NCI-H1417 (cell line): ENCODE data around the gene BICDL1.

Experiments
- DNase-seq, 3 experiments: peaks; one replicate each; lab custom pipeline; 2025; lab: John Stamatoyannopoulos, UW

Gene BICDL1

DNA sequence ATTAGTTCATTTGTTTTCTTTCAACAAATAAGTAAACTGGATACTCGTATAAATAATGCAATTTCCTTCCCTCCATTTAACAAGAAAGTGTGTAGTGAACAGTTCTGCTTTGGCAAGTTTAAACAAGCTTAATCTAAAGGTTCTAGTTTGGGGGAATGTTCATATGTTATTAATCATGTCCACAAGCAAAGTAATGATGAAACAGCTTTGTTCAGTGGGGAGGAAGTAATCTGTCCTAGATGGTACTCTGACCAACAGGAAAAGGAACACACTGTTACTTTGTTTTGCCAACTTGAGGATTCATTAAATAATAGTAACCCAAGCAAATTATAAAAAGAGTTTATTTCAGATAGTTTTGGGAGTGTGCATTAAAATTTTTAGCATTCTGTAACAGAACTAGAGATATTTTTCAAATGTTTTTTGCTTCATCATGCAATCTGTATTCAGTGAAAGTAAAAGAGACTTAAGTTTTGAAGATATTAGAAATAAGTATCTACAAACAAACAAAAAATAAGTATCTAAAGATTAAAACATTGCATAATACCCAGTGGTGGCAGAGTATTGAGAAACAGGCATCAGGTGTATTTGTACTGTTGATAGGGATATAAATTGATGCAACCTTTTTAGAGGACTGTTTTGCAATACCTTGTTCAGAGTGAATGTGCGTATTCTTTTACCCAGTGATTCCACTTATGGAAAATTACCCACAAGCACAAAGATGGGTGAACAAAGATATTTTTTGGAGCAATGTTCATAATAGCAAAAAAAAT is 66.4 kb downstream of the BICDL1 start:
- DNase-seq = no peak

GRCh38 chr12:120056739-120057138 is 67.7 kb downstream of the BICDL1 start:
- no peak for DNase-seq

- DNase-seq = no peak
Observed at GRCh38 chr12:120060196-120060595, 71.2 kb downstream of the BICDL1 start.

DNA sequence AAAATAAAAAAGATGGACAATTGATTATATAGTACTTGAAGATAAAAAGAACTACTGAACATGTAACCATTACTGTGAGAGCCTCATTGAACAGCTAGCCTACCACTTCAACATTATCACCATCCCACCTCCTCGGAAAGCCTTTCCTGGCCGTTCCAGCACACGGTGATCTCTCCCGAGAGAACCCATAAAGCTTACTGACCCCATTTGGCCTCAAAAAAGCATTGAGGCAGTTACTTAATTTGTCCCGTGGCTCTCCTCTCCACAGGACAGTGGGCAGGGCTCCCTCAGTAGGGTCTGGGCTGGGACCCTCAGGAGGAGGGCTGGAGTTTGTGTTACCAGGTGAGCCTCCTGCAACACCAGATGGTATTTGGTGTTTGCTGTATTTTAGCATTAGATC is 71.7 kb downstream of the BICDL1 start:
- no peak for DNase-seq

GRCh38 chr12:120061575-120062214 is 72.7 kb downstream of the BICDL1 start:
- DNase-seq = no peak

DNA sequence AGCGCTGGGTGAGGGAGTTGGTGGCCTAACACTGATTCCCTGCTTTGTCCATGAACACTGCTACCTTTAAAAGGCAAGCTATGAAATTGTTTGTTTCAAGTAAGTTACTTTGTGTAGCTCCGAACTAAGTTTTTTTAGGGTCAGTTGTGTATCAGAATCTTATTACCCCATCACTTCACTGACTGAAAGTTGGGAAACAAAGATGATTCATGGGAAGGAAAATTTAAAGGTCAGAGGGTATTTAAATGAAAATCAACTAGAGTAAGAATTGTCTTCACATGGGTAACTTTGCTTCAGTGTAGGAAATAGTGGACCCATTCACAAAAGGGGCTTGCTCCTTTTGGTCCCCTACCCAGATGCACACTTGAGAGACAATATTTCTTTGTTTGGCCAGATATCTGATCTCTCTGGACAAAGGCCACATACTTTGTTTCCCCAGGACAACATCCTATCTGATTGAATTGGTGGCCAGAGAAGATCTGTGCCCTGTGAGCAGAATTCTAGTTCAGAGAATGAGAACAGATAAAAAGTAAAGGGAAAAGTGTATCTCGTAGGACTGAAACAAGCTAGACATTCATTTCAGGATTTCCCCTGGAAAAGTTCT is 74.0 kb downstream of the BICDL1 start:
- no peak for DNase-seq

- no peak for DNase-seq
Observed at GRCh38 chr12:120064054-120064940, 75.3 kb downstream of the BICDL1 start.

GRCh38 chr12:120065472-120065871 is 76.4 kb downstream of the BICDL1 start:
- DNase-seq = no peak

- no peak for DNase-seq
Observed at GRCh38 chr12:120066341-120066740, 77.3 kb downstream of the BICDL1 start.

GRCh38 chr12:120067084-120067869 is 78.2 kb downstream of the BICDL1 start:
- DNase-seq = peak; percentile 50 to 94 (median 88)

DNA sequence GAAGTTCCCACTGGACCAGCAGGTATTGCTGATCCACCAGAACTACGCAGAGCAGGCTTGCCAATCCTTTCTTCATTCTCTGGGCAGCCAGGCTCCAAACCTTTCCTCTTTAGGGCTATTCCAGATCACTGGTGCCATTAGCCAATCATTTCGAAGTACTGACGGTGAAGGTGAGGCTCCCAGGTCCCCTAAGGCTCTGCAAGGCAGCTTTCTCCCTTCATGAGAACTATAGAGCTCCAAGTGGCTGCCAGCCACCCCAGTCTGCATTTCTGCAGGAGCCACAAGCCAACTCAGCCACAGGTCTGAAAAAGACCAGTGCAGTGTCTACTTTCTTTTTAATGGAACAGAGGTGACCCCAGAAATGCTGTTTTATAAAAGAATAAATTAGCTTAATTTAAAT is 78.9 kb downstream of the BICDL1 start:
- peak in 1 of 3 experiments; percentile 50 for DNase-seq

DNA sequence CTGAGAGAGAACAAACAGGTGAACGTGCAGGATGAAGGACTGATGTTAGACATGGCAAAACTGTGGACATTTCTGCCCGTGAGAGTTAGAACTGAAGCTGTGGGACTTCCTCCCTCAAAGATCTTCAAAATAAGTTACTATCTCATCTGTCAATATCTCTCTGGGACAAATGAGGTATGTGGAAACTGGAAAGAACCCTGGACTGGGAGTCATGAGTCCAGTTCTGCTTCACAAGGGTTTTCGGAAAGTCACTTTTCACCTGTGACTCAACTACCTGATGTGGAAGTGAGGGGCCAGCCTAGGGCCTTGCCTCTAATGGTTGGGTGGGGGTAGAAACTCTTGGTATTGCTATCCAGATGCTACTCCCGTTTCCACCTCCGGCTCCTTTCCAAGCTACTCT is 80.2 kb downstream of the BICDL1 start:
- no peak for DNase-seq

- no peak for DNase-seq
Observed at GRCh38 chr12:120071493-120072020, 82.5 kb downstream of the BICDL1 start.

- DNase-seq = no peak
Observed at GRCh38 chr12:120072472-120073249, 83.6 kb downstream of the BICDL1 start.

- no peak for DNase-seq
Observed at GRCh38 chr12:120075034-120075616, 86.1 kb downstream of the BICDL1 start.

DNA sequence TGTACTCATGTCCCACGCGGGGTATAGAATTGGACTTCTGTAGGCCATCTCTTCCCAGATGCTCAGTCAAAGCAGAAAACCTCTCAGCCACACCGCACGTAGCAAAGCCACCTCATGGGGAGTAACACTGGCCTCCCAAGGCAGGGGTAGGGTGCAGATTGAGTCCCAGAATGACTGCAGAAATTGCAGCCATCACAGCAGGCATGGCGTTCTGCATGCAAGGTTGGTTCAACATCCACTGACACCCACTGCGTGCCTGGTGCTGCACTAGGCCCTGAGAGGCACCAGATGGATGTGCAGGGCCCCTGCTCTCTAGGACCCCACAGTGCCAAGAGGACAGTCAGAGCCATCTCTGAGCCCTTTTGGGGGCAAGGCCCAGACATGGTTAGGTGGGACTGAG is 87.6 kb downstream of the BICDL1 start:
- no peak for DNase-seq

DNA sequence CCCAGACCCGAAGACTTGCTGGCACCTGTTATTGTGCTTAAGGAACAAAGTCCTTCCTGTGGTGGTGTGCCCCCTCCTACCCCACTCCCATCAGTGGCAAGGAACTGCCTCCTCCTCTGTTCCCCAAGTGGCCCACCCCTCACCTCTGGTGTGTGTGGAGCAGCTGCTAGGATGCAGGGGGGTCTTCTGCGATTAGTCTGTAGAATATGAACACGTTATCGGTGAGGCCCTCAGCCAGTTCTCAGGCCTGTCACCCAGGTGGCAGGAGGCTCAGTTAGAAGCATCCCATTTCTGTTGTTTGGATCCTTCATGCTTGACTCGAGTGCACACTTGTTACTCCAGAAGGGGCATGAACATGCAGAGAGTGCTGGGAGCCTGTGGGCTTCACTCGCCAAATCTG is 88.2 kb downstream of the BICDL1 start:
- DNase-seq = no peak

- DNase-seq = no peak
Observed at GRCh38 chr12:120078868-120079267, 89.8 kb downstream of the BICDL1 start.

- no peak for DNase-seq
Observed at GRCh38 chr12:120079411-120080400, 90.7 kb downstream of the BICDL1 start.
